ENCODE results near the gene ASH1L. TPM values are rescaled to one million over a fixed set of nuclear protein-coding genes. Genes with fewer than 3 reads are reported as not detected.
"Not testable (repeated sequence)": the region's sequence is repeated elsewhere in the genome, so short reads cannot be mapped to it uniquely, and the experiment has no call there.

Gene ASH1L
- total RNA-seq, 1 donor, result 44.8 TPM

DNA sequence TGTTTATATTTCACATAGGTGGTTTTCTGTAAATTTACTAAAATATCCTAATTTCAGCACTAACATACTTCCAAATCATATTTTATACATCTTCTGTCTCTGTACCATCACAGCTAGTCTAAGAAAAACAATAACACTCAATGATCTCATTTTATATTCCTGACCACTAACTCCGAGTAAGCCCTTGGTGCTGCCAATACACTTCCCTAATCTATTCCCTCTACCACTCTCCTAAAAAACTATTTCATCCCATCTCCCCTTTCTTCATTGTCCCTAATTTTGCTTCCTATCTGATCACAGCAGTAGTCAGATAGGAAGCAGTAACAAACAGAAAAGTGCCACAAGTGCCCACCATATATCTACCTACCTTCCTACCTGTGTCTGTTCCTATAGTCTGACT is 36.2 kb downstream of the ASH1L start:
- TF ChIP-seq, protein P1, sequence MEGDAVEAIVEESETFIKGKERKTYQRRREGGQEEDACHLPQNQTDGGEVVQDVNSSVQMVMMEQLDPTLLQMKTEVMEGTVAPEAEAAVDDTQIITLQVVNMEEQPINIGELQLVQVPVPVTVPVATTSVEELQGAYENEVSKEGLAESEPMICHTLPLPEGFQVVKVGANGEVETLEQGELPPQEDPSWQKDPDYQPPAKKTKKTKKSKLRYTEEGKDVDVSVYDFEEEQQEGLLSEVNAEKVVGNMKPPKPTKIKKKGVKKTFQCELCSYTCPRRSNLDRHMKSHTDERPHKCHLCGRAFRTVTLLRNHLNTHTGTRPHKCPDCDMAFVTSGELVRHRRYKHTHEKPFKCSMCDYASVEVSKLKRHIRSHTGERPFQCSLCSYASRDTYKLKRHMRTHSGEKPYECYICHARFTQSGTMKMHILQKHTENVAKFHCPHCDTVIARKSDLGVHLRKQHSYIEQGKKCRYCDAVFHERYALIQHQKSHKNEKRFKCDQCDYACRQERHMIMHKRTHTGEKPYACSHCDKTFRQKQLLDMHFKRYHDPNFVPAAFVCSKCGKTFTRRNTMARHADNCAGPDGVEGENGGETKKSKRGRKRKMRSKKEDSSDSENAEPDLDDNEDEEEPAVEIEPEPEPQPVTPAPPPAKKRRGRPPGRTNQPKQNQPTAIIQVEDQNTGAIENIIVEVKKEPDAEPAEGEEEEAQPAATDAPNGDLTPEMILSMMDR (IDR thresholded peaks at IDR 0.05; ENCODE audit: insufficient read depth, low read length), result no peak
- H3K4me3 ChIP-seq (ENCODE audit: low read depth, low read length), result no peak overlapping the region
- DNase-seq (ENCODE audit: low read depth), result no peak

DNA sequence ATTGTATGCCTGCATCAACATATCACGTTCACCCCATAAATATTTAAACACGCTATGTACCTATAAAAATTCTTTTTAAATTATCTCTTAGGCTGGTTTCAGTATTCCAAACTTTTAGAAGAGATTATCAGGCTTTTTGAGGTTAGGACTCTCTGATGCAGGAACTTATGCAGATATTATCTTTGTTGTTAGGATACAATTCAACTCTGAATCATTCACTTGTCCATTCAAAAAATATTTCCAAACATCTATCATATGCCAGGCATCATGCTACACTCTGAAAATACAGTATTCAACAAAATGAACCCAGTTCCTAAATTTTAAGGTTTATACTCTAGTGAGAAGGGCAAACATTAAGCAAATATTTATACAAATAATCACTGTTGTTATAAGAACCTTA is 40.5 kb downstream of the ASH1L start:
- TF ChIP-seq, protein P1 (IDR thresholded peaks at IDR 0.05; ENCODE audit: insufficient read depth, low read length), result no peak
- H3K4me3 ChIP-seq (ENCODE audit: low read depth, low read length), result no peak overlapping the region
- DNase-seq (ENCODE audit: low read depth), result no peak

DNA sequence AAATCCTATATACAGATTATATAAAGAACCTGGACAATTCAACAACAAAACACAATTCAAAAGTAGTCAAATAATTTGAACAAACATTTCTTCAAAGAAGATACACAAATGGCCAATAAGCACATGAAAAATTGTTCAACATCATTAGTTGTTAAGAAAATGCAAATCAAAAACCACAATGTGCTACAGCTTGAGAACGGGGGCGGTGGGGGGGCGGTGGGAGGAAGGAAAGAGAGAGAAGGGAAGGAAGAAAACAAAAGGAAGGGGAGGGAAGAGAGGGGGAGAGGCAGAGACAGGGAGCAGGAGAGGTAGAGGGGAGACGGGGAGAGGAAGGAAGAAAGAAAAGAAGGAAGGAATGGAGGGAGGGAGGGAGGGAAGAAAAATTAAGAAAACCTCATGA is 44.1 kb downstream of the ASH1L start:
- H3K4me3 ChIP-seq (ENCODE audit: low read depth, low read length), result no peak overlapping the region
- DNase-seq (ENCODE audit: low read depth), result no peak
- TF ChIP-seq, protein P1 (IDR thresholded peaks at IDR 0.05; ENCODE audit: insufficient read depth, low read length), result no peak

DNA sequence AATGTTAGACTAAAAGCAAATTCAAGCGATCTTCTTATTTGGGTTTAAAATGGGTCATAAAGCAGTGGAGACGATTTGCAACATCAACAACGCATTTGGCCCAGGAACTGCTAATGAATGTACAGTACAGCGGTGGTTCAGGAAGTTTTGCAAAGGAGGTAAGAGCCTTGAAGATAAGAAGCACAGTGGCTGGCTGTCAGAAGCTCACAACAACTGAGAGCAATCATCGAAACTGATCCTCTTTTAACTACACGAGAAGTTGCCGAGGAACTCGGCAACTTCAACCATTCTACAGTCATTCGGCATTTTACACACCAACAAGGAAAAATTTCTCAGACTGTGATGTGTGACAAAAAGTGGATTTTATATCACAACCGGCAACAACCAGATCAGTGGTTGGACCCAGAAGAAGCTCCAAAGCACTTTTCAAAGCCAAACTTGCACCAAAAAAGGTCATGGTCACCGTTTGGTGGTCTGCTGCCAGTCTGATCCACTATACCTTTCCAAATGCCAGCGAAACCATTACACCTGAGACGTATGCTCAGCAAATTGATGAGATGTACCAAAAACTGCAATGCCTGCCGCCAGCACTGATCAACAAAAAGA is 47.9 kb downstream of the ASH1L start:
- no peak for DNase-seq (ENCODE audit: low read depth)
- no peak overlapping the region for H3K4me3 ChIP-seq (ENCODE audit: low read depth, low read length)
- TF ChIP-seq, protein P1 (IDR thresholded peaks at IDR 0.05; ENCODE audit: insufficient read depth, low read length), result no peak

DNA sequence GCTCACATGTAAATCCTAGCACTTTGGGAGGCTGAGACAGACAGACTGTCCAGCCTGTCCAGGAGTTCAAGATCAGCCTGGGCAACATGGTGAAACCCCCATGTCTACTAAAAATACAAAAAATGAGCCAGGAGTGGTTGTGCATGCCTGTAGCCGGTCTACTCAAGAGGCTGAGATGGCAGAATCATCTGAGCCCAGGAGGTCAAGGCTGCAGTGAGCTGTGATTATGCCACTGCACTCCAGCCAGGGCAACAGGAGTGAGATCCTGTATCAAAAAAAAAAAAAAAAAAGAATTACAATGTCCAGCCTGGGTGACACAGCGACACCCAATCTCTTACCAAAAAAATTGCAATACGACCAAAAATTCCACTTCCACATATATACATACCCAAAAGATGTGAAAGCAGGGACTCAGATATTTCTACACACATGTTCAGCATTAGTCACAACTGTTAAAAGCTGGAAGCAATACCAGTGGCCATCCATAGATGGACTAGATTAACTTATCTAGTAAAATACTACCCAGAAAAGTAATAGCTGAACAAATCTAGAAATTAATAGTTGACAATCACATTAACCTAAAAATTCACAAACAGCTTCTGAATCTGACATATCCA is 49.2 kb downstream of the ASH1L start:
- TF ChIP-seq, protein P1 (IDR thresholded peaks at IDR 0.05; ENCODE audit: insufficient read depth, low read length), result peak; percentile 36
- peak; percentile 65 for DNase-seq (ENCODE audit: low read depth)
- H3K4me3 ChIP-seq (ENCODE audit: low read depth, low read length), result no peak overlapping the region

DNA sequence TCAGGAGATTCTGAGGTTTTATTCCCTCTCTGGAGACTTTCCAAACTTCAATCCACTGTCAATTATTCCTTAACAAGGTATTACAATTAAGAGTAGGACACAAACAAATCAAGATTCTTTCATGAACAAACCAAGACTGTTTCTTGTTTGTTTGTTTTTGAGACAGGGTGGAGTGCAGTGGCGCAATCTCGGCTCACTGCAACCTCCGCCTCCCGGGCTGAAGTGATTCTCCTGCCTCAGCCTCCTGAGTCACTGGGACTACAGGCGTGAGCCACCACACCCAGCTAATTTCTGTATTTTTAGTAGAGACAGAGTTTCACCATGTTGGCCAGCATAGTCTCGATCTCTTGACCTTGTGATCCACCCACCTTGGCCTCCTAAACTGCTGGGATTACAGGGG is 51.2 kb downstream of the ASH1L start:
- DNase-seq (ENCODE audit: low read depth); H3K4me3 ChIP-seq (ENCODE audit: low read depth, low read length): not testable (repeated sequence)

DNA sequence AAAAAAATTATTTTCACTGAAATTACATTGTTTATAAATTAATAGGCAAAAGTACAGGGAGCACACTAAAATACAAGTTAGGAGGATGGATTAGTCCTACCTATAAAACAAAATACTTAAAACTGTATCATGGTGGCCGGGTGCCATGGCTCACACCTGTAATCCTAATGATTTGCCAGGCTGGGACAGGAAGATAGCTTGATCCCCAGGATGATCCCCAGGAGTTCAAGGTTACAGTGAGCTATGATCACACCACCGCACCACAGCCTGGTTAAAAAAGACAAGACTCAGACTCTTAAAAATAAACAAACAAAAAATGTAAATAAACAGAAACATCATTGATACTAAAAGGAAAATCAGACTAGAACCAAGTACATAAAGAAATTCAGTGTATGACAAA is 53.5 kb downstream of the ASH1L start:
- DNase-seq (ENCODE audit: low read depth), result no peak
- TF ChIP-seq, protein P1 (IDR thresholded peaks at IDR 0.05; ENCODE audit: insufficient read depth, low read length), result no peak
- no peak overlapping the region for H3K4me3 ChIP-seq (ENCODE audit: low read depth, low read length)

All from fibroblast of the aortic adventitia (primary cell).